Activated gamma-delta T cell (primary cell): ENCODE measurements around the gene NFE2L1.

ENCODE experiments used
- DNase-seq: peaks from one replicate; lab custom pipeline; 2025; lab: John Stamatoyannopoulos, UW

Gene NFE2L1

DNA sequence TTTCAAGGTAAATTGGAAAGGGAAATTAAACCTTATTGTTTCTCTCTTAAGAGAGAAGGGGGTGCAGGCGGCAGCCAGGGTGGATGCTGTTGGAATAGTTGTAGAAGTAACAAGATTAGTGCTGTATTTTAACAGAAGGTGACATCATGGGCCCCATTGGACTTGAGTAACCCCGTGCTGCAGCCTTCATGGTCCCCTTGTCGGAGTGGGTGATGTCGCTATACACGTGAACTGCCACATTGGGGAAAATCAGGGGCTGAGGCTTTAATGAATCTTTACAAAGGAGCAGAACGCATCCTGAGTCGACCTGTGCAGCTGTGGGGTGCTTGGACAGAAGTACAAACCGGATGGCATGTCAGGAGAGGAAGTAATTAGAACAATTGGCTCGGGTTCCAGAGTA lies 62.6 kb downstream of the NFE2L1 start:
- no peak for DNase-seq
